Measurements from ENCODE around the gene ERMAP.
"Not testable (repeated sequence)": the region's sequence is repeated elsewhere in the genome, so short reads cannot be mapped to it uniquely, and the experiment has no call there.

Gene ERMAP

DNA sequence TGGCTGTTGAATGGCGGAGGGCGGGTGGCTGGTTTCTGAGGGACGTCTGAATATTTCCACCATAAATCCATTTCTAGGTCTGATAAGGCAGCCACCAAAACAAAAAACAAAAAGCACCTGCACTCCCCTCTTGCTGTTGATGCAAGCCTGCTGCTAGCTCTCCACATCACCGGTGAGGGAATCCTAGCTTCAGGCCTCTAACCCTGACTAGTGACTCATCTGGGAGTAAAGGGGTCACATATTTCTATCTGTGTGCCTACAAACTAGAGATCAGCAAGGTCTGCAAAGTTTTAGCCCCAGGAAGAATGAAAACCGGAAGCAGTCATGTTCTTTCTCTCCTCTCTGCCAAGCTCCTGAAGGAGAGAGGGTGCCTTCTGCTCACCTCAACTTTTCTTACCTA, 10.3 kb upstream of the ERMAP start:
- TF ChIP-seq, protein P1, sequence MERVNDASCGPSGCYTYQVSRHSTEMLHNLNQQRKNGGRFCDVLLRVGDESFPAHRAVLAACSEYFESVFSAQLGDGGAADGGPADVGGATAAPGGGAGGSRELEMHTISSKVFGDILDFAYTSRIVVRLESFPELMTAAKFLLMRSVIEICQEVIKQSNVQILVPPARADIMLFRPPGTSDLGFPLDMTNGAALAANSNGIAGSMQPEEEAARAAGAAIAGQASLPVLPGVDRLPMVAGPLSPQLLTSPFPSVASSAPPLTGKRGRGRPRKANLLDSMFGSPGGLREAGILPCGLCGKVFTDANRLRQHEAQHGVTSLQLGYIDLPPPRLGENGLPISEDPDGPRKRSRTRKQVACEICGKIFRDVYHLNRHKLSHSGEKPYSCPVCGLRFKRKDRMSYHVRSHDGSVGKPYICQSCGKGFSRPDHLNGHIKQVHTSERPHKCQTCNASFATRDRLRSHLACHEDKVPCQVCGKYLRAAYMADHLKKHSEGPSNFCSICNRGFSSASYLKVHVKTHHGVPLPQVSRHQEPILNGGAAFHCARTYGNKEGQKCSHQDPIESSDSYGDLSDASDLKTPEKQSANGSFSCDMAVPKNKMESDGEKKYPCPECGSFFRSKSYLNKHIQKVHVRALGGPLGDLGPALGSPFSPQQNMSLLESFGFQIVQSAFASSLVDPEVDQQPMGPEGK (CRISPR knock-in tag; IDR thresholded peaks at IDR 0.05; ENCODE audit: borderline replicate concordance): no peak
- no peak for TF ChIP-seq ZNF8 (CRISPR knock-in tag; IDR thresholded peaks at IDR 0.05)
- TF ChIP-seq RARB (CRISPR knock-in tag; IDR thresholded peaks at IDR 0.05): no peak
- TF ChIP-seq TCF4 (CRISPR knock-in tag; IDR thresholded peaks at IDR 0.05; ENCODE audit: borderline replicate concordance): no peak
- TF ChIP-seq GLIS3 (CRISPR knock-in tag; IDR thresholded peaks at IDR 0.05): no peak
- TF ChIP-seq, protein P2, sequence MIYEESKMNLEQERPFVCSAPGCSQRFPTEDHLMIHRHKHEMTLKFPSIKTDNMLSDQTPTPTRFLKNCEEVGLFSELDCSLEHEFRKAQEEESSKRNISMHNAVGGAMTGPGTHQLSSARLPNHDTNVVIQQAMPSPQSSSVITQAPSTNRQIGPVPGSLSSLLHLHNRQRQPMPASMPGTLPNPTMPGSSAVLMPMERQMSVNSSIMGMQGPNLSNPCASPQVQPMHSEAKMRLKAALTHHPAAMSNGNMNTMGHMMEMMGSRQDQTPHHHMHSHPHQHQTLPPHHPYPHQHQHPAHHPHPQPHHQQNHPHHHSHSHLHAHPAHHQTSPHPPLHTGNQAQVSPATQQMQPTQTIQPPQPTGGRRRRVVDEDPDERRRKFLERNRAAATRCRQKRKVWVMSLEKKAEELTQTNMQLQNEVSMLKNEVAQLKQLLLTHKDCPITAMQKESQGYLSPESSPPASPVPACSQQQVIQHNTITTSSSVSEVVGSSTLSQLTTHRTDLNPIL (CRISPR knock-in tag; IDR thresholded peaks at IDR 0.05; ENCODE audit: low read depth): no peak
- ATAC-seq: no peak

DNA sequence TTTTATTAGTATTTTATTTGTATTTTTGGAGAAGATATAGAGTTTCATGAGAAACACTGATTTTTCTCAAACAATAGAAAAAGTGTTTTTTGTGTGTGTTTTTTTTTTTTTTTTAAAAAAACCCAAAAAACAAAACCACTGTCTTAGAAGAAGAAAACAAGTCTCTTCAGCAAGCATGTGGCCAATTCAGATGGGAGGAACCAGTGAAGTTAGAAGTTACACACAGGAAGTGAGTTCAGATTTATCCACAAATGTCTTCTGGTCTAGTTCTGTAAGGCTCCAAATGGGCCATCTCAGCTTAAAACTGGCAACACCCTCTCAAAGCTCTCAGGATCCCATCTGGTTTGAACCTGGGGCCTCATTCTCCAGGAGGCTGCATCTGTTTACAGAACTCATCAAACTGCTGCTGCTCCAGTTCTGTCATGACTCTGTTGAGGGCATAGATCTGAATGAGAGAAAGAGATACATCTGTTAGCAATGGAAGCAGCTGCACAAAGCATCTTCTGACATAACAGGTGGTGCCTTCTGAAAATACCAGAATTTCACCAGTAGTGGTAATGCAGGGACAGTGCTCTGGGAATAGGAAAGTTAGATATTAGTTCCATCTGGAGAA, 9.8 kb upstream of the ERMAP start:
- no peak for ATAC-seq
- TF ChIP-seq RARB (CRISPR knock-in tag; IDR thresholded peaks at IDR 0.05) (no peak), SNAI2 (CRISPR knock-in tag; IDR thresholded peaks at IDR 0.05) (no peak), TCF4 (CRISPR knock-in tag; IDR thresholded peaks at IDR 0.05; ENCODE audit: borderline replicate concordance) (no peak), PPARA (CRISPR knock-in tag; IDR thresholded peaks at IDR 0.05; ENCODE audit: borderline replicate concordance) (no peak), ISL1 (CRISPR knock-in tag; IDR thresholded peaks at IDR 0.05) (no peak), ZFP3 (CRISPR knock-in tag; IDR thresholded peaks at IDR 0.05) (no peak), CSDC2 (CRISPR knock-in tag; IDR thresholded peaks at IDR 0.05) (no peak)

DNA sequence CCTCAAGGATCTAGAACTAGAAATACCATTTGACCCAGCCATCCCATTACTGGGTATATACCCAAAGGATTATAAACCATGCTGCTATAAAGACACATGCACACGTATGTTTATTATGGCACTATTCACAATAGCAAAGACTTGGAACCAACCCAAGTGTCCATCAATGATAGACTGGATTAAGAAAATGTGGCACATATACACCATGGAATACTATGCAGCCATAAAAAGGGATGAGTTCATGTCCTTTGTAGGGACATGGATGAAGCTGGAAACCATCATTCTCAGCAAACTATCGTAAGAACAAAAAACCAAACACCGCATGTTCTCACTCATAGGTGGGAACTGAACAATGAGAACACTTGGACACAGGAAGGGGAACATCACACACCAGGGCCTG, 2.1 kb upstream of the ERMAP start:
- not testable (repeated sequence) for ATAC-seq

DNA sequence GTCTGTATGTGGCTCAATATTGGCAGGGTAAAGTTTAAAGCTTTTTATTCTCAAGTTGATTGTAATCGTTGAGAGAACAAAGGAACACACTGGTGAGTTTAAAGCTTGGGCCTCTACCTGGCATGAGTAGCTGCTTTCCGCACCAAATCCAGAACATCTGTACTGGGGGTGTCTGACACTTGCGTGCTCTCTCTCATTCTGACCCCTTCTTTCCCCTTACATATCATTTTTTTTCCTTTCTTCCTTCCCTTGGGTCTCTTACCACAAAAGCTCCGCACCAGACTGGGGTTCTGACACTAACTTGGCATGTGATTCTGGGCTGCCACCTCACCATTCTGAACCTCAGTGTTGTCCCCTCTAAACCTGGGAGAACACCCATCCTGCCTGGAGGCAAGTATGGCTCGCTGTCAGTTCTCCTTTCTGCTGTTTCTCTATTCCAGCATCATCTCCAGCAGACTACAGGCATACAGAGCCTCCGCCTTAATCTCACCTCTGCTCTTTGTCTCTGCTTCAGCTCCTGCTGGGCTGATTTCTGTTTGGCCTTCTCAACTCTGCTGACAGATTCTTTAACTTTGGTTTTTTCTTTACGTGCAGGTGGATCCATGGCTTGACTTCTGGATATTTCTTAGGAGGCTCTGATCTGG, 859 bp upstream of the ERMAP start:
- TF ChIP-seq ARNTL (CRISPR knock-in tag; IDR thresholded peaks at IDR 0.05; ENCODE audit: borderline replicate concordance, low read depth) (no peak), RARB (CRISPR knock-in tag; IDR thresholded peaks at IDR 0.05) (no peak), OSR1 (CRISPR knock-in tag; IDR thresholded peaks at IDR 0.05) (no peak), GLIS3 (CRISPR knock-in tag; IDR thresholded peaks at IDR 0.05) (no peak), ZNF565 (CRISPR knock-in tag; conservative IDR thresholded peaks at IDR 0.05; ENCODE audit: low read depth) (no peak), PPARA (CRISPR knock-in tag; IDR thresholded peaks at IDR 0.05; ENCODE audit: borderline replicate concordance) (no peak), BACH2 (CRISPR knock-in tag; IDR thresholded peaks at IDR 0.05; ENCODE audit: borderline replicate concordance) (no peak), TCF4 (CRISPR knock-in tag; IDR thresholded peaks at IDR 0.05; ENCODE audit: borderline replicate concordance) (no peak), ZNF70 (CRISPR knock-in tag; IDR thresholded peaks at IDR 0.05) (no peak), ZFP3 (CRISPR knock-in tag; IDR thresholded peaks at IDR 0.05) (no peak), TOX (CRISPR knock-in tag; IDR thresholded peaks at IDR 0.05; ENCODE audit: borderline replicate concordance) (no peak), ISL1 (CRISPR knock-in tag; IDR thresholded peaks at IDR 0.05) (no peak), SNAI2 (CRISPR knock-in tag; IDR thresholded peaks at IDR 0.05) (no peak), ESRRG (CRISPR knock-in tag; IDR thresholded peaks at IDR 0.05) (no peak), ZFP30 (CRISPR knock-in tag; IDR thresholded peaks at IDR 0.05) (no peak)
- TF ChIP-seq, protein P3, sequence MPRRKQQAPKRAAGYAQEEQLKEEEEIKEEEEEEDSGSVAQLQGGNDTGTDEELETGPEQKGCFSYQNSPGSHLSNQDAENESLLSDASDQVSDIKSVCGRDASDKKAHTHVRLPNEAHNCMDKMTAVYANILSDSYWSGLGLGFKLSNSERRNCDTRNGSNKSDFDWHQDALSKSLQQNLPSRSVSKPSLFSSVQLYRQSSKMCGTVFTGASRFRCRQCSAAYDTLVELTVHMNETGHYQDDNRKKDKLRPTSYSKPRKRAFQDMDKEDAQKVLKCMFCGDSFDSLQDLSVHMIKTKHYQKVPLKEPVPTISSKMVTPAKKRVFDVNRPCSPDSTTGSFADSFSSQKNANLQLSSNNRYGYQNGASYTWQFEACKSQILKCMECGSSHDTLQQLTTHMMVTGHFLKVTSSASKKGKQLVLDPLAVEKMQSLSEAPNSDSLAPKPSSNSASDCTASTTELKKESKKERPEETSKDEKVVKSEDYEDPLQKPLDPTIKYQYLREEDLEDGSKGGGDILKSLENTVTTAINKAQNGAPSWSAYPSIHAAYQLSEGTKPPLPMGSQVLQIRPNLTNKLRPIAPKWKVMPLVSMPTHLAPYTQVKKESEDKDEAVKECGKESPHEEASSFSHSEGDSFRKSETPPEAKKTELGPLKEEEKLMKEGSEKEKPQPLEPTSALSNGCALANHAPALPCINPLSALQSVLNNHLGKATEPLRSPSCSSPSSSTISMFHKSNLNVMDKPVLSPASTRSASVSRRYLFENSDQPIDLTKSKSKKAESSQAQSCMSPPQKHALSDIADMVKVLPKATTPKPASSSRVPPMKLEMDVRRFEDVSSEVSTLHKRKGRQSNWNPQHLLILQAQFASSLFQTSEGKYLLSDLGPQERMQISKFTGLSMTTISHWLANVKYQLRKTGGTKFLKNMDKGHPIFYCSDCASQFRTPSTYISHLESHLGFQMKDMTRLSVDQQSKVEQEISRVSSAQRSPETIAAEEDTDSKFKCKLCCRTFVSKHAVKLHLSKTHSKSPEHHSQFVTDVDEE (CRISPR knock-in tag; IDR thresholded peaks at IDR 0.05): no peak
- TF ChIP-seq, protein P2 (CRISPR knock-in tag; IDR thresholded peaks at IDR 0.05; ENCODE audit: low read depth): no peak
- TF ChIP-seq, protein P4, sequence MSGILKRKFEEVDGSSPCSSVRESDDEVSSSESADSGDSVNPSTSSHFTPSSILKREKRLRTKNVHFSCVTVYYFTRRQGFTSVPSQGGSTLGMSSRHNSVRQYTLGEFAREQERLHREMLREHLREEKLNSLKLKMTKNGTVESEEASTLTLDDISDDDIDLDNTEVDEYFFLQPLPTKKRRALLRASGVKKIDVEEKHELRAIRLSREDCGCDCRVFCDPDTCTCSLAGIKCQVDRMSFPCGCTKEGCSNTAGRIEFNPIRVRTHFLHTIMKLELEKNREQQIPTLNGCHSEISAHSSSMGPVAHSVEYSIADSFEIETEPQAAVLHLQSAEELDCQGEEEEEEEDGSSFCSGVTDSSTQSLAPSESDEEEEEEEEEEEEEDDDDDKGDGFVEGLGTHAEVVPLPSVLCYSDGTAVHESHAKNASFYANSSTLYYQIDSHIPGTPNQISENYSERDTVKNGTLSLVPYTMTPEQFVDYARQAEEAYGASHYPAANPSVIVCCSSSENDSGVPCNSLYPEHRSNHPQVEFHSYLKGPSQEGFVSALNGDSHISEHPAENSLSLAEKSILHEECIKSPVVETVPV (CRISPR knock-in tag; IDR thresholded peaks at IDR 0.05): no peak
- TF ChIP-seq, protein P5, sequence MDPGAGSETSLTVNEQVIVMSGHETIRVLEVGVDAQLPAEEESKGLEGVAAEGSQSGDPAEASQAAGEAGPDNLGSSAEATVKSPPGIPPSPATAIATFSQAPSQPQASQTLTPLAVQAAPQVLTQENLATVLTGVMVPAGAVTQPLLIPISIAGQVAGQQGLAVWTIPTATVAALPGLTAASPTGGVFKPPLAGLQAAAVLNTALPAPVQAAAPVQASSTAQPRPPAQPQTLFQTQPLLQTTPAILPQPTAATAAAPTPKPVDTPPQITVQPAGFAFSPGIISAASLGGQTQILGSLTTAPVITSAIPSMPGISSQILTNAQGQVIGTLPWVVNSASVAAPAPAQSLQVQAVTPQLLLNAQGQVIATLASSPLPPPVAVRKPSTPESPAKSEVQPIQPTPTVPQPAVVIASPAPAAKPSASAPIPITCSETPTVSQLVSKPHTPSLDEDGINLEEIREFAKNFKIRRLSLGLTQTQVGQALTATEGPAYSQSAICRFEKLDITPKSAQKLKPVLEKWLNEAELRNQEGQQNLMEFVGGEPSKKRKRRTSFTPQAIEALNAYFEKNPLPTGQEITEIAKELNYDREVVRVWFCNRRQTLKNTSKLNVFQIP (CRISPR knock-in tag; IDR thresholded peaks at IDR 0.05; ENCODE audit: borderline replicate concordance, low read depth): no peak
- TF ChIP-seq, protein P1 (CRISPR knock-in tag; IDR thresholded peaks at IDR 0.05; ENCODE audit: borderline replicate concordance): no peak
- peak; percentile 48 for ATAC-seq
